Left ventricle myocardium inferior (tissue), 1 donor: ENCODE measurements around the gene MMP11. TPM values are rescaled to one million over a fixed set of nuclear protein-coding genes. Genes with fewer than 3 reads are reported as not detected.

ENCODE experiments used
- DNase-seq: peaks from one replicate; pipeline ENCODE4 v3.0.0-alpha.2; 2020
- H3K27ac ChIP-seq: fragments of 200-600 bp; replicated peaks from 2 replicates; pipeline ENCODE4 v1.8.0; 2021
- H3K27me3 ChIP-seq: fragments of 200-600 bp; 2 replicates; pipeline ENCODE4 v1.8.0; 2021; ENCODE audit warnings: low read depth
- H3K36me3 ChIP-seq: fragments of 200-600 bp; 2 replicates; pipeline ENCODE4 v1.8.0; 2021
- H3K4me1 ChIP-seq: fragments of 200-600 bp; 2 replicates; pipeline ENCODE4 v1.8.0; 2021
- H3K4me3 ChIP-seq: fragments of 200-600 bp; 2 replicates; pipeline ENCODE4 v1.8.0; 2021; ENCODE audit warnings: mild to moderate bottlenecking, moderate library complexity
- H3K9me3 ChIP-seq: fragments of 200-600 bp; replicated peaks from 2 replicates; pipeline ENCODE4 v1.8.0; 2021
- CTCF ChIP-seq: fragments of 200-600 bp; IDR thresholded peaks from 2 replicates; pipeline ENCODE4 v1.8.0; 2021; ENCODE audit warnings: antibody characterized with exemption, mild to moderate bottlenecking, borderline replicate concordance
- intact Hi-C: fragments of 100-400 bp; cut with micrococcal nuclease; formaldehyde crosslinking; loops from one replicate; pipeline ENCODE4 v1.11.0; 2022
- total RNA-seq: library from RNA; stranded (reverse); fragmentation: NEBNext Ultra II Directional; extraction: Animal tissue kit (Norgen Biotek cat#: 25700); gene quantifications from one replicate; pipeline ENCODE4 v1.2.1, GENCODE V29; 2021
- donor health status: DM: no; HTN: yes; CAD: no; lungs with severe emphysema.

MMP11 gene
- total RNA-seq, 1 donor from 2014 or later, result 16.9 TPM

DNA sequence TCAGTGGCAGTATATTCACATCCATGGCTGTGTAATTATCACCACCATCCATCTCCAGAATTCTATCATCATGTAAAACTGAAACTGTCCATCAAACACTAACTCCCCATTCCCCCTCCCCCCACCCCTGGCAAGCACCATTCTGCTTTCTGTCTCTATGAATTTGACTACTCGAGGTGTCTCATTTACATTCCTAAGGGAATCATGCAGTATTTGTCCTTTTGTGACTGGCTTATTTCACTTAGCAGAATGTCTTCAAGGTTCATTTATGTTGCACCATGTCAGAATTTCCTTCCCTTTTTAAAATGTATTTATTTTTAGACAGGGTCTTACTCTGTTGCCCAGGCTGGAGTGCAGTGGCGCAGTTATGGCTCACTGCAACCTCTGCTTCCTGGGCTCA is 45.9 kb downstream of the MMP11 start:
- intact Hi-C loops, result no loop called here
- no peaks in the 10 kb centered on the region for H3K9me3 ChIP-seq
- no peak for TF ChIP-seq CTCF
- no peak overlapping the region for H3K27ac ChIP-seq
- no peaks in the 10 kb centered on the region for H3K27me3 ChIP-seq
- H3K36me3 ChIP-seq, result peaks cover 75% of the 10 kb centered on the region
- H3K4me3 ChIP-seq, result no peak overlapping the region
- H3K4me1 ChIP-seq, result peaks cover 59% of the 10 kb centered on the region
- DNase-seq, result no peak

GRCh38 chr22:23820748-23821211 is 48.1 kb downstream of the MMP11 start:
- Histone ChIP-seq H3K27ac (peak overlapping the region; percentile 96), H3K4me3 (no peak overlapping the region), H3K9me3 (no peaks in the 10 kb centered on the region), H3K36me3 (peaks cover 82% of the 10 kb centered on the region), H3K4me1 (peaks cover 67% of the 10 kb centered on the region), H3K27me3 (no peaks in the 10 kb centered on the region)
- TF ChIP-seq CTCF, result no peak
- intact Hi-C loops, result no loop called here
- DNase-seq, result no peak

- Histone ChIP-seq H3K4me3 (no peak overlapping the region), H3K9me3 (no peaks in the 10 kb centered on the region), H3K36me3 (peaks cover 87% of the 10 kb centered on the region), H3K4me1 (peaks cover 69% of the 10 kb centered on the region), H3K27me3 (no peaks in the 10 kb centered on the region), H3K27ac (peak overlapping the region; percentile 96)
- intact Hi-C loops, result no loop called here
- TF ChIP-seq CTCF, result no peak
- no peak for DNase-seq
These were observed 49.5 kb downstream of the MMP11 start for GRCh38 chr22:23822101-23822671.

GRCh38 chr22:23823331-23823791 is 50.7 kb downstream of the MMP11 start:
- H3K4me1 ChIP-seq, result peaks cover 76% of the 10 kb centered on the region
- peak overlapping the region; percentile 96 for H3K27ac ChIP-seq
- TF ChIP-seq CTCF, result no peak
- DNase-seq, result no peak
- H3K36me3 ChIP-seq, result peaks cover 87% of the 10 kb centered on the region
- H3K27me3 ChIP-seq, result no peaks in the 10 kb centered on the region
- H3K9me3 ChIP-seq, result no peaks in the 10 kb centered on the region
- no peak overlapping the region for H3K4me3 ChIP-seq
- intact Hi-C loops, result no loop called here

DNA sequence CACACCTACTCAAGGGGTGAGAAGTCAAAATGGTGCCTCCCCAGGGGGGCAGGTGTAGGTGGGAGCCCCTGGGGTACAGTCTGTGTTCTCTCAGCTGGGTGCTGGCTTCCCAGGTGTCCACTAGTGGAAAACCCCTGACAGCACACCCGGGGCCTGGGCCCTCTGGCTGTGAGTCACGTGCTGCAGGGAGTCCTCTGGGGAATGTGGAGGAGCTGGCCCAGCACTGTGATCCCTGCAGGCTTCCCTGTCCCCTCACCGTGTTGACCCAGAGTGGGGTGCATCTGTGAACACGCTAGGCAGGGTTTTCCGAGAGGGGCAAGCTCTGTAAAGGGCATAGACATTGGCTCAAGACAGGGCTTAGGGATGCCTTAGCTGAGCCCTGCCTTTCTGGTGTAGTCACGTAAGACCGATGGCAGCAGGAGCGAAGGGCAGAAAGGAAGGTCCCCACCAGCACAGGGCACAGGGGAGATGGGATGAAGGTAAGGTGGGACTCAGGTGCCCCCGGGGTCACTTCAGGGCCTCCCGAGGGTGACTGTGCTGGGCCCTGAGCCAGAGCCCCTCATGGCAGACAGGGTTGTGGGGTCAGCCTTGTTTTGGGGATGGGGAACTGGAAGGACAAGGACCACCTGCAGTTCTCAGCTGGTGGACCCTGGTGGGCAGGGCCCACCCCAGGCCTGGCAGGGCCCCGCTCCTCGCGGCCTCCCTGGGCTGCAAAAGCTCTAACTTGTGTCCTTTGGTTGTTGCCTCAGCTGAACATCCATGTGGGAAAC is 52.0 kb downstream of the MMP11 start:
- H3K27me3 ChIP-seq, result no peaks in the 10 kb centered on the region
- H3K4me1 ChIP-seq, result peaks cover 89% of the 10 kb centered on the region
- peaks cover 82% of the 10 kb centered on the region for H3K36me3 ChIP-seq
- H3K27ac ChIP-seq, result peak overlapping the region; percentile 96
- no peak for TF ChIP-seq CTCF
- DNase-seq, result no peak
- no peak overlapping the region for H3K4me3 ChIP-seq
- no peaks in the 10 kb centered on the region for H3K9me3 ChIP-seq
- intact Hi-C loops, result no loop called here
